Inflammatory macrophage (primary cell): ENCODE results near the gene NUDT7.

Experiments used
- DNase-seq, 2 donors: peaks; one replicate each; pipeline ENCODE4 v3.0.0-alpha.2; 2020 to 2022

NUDT7 gene

DNA sequence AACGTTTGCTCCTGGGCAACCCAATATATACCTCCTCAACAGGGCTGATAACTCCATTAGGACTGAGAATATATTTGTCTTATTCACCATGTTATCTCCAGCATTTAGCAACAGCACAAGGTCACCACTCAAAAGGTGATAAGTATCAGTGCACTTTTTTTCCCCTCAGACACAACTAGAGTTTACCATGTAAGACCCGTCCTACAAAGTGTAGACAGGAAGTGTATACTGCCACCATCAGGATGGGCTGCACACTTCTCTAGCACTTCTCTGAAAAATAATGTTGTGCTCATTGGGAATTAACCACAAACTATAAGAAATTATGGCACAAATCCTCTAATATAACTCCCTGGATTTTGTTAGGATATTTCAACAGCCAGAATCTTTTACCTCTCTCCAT lies 60.4 kb downstream of the NUDT7 start:
- peak; percentile 6 to 7 for DNase-seq

DNA sequence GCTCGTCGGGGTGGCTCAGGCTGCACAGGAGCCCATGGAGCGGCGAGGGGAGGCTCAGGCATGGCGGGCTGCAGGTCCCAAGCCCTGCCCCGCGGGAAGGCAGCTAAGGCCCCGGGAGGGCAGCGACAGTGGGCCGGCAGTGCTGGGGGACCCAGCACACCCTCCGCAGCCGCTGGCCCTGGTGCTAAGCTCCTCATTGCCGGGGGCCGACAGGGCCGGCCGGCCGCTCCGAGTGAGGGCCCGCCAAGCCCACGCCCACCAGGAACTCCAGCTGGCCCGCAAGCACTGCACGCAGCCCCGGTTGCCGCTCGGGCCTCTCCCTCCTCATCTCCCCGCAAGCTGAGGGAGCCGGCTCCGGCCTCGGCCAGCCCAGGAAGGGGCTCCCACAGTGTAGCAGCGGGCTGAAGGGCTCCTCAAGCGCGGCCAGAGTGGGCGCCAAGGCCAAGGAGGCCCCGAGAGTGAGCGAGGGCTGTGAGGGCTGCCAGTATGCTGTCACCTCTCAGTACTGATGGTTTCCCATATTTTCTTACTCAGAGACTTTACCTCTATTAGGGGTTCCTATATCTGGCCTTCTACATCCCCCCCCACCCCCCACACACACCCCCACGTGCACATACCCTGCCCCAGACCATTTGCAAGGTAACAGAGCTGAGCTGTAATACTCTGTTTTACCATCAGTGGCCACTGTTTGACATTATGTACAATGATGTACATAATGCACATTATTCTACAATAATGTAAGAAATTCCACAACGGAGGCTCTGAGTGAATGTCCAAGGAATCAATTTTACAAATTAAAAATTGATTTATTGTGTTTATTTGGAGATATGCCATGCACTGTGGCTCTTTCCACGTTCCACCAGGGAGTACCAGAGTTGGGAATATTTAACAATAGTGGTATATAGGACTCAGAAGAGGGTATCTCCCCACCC lies 62.4 kb downstream of the NUDT7 start:
- no peak for DNase-seq

DNA sequence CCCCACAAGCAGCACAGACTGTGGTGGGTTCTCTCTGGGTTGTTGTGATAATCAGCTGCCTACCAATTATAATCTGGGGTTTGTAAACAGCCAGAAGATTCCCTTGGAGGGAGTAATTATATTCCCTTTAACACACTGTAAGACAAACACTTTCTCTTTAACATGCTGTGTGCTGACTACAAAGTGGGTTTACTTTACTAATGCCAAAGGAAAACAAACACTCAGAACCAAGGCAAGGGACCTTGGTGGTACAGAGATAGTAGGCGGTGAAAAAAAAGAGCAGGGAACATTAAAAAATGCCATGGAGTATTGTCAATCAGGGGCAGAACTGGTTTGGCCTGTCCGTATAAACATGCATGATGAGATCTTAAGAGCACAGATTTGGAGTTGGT lies 63.1 kb downstream of the NUDT7 start:
- no peak for DNase-seq

DNA sequence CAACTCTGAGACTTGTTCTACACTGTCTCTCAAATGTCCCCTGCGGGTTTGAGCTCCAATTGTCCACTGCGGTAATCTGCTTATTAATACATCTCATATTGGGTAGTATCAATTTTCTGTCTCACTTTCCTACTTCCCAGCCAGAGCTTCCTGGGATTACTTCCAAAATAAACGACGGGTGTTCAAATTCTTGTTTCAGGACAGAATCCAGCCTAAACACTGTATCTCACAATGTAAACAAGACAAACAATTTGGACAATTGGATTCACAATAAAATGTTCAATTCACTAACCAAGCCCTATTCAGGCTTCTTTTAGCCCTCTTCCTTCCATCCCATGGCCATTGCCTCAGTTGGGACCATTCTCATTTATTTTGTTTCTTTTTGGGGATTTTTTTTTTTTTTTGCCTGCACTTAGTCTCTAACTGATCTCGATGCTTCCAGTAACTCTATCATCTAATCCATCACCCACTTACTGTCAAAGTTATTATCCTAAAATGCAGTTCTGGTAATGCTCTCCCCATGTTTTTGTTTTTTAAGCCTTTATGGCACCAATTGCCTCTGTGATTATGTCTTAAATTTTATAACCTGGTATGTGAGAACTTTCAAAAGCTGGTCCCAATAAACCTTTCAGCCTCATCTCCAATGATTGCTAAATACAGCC lies 64.0 kb downstream of the NUDT7 start:
- DNase-seq = no peak

DNA sequence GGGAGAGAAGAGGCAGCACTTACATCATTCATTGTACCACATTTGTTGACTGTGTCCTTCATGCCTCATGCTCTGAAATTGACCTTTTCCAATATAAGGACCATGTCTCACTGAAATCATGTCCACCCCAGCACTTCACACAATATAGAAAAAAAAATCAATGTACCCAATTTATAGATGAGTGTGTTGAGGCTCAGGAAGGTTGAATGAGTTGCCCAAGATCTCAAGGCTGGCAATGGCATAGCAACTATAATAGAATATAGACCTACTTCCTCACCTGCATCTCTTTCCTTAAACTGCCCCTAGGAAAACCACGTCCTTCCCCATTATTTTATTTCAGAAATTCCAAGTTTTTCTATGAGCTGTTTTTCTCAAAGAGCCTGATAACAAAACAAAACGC lies 65.1 kb downstream of the NUDT7 start:
- no peak for DNase-seq

DNA sequence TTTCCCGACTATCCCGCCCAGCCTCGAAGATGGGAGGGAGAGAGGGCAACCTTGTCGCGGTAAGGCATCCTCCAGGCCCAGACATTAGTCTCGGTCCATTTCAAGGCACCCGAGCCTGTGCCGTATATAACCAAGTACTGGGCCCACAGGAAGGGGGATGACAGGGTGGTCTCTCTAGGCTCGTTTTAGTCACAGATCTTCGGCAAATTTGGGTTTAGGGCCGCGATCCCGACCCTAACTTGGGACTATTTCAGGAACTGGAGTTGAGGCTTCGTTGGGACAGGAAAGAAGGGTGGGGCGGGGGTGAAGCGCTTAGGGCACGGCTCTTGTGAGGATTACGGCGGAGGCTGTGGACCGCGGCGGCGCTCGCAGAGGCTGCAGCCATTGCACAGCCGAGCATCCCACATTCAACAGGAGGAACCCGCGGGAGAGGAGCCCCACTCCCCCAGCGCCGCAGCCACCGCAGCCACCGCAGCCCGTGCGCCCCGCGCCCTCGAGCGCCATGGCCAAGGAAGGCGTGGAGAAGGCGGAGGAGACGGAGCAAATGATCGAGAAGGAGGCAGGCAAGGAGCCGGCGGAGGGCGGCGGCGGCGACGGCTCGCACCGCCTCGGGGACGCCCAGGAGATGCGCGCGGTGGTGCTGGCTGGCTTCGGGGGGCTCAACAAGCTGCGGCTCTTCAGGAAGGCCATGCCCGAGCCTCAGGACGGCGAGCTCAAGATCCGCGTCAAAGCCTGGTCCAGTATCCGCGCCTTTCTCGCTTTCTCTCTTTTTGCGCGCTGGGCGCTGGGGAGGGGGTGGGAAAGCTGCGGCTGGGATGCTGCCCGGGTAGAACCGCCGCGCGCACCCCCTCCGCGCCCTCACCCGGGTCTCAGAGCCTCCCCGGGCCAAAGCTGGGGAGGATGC lies 66.1 kb downstream of the NUDT7 start, which contains the start of gene VAT1L:
TSS of gene VAT1L (plus strand) at position 384 of the 904 bp plus-strand sequence. CDS start at position 503, 119 bp downstream.
- DNase-seq = no peak

DNA sequence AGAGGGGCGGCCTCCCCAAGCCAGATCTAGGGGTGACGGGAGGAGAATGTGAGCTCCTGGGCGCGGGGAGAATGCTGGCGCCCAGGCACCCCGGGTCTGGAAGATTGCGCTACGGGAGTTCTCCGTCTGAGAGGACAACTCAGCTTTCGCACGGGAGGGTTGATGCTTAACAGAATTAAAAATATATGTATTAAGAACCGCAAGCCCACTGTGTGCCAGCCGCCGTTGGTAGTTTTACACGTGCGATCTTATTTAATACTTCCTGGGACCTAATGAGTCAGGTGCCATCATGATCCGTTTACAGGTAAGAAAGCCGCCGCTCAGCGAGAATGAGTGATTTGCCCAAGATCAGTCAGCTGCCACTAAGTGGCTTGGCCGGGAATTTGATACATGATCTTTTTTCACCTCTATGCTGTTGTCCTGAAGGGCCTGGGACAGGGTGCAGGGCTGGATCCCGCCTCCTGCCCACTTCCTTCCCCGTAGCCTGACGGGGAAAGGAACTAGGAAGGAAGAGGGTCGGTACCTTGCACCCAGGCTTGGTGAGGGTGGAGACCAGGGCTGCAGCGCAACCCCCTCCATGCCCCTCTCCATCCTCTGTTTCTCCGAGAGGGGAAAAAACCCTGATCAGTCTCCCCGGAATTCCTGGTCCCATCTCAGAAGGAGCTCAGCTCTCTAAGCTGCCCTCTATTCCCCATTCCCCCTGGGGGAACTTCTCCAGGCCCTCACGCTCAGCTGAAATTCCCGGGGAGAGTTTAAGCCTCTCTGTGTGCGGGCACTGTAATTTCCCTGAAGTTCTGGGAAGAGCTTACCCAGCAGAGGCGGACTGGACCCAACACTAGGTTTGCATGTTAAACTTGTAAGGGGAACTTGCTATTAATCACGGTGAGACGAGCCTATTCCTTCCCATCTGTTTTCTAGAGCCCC lies 67.0 kb downstream of the NUDT7 start:
- DNase-seq = no peak

DNA sequence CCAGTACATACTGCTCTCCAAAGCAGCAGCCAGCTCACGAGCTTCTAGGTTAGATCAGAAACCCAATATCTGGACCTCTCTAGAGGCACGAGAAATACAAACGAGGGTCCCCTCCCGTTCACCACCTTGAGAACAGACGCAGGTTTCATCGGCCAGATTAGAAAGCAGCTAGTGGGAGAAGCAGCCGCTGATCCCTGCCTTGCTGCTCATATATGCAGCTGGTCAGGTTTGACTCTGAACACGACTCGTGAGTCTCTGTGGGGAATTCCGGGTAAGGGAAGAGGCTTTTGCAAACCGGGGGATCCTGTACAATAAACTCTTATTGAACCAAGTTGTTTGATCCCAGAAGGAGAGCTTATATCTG lies 67.7 kb downstream of the NUDT7 start:
- no peak for DNase-seq

DNA sequence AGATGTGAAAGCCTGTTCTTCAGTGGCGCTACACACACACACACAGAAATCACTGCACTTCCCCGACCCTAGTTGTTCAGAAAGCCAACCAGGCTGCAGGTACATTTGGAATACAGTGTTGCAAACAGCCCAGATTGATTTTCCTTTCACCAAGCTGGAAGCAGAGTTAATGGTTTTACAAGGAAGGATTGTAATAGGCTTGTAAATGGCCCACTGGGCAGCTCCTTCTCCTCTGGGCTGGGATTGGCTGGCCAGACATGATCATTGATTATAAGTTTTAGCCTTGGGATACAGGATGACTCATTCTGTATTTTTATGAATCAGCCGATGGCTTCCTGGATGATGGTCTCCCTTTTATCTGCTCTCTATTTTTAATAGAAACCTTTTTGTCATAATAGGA lies 68.6 kb downstream of the NUDT7 start:
- DNase-seq = no peak
